Hepatocyte (in vitro differentiated cells): ENCODE data around the gene SMARCD3. TPM values are rescaled to one million over a fixed set of nuclear protein-coding genes. Genes with fewer than 3 reads are reported as not detected.

Experiments
- DNase-seq: peaks from one replicate; pipeline ENCODE4 v3.0.0-alpha.2; 2016; ENCODE audit warnings: low spot score
- H2AFZ ChIP-seq: fragments of 200-600 bp; sonication (generic); 2 replicates; pipeline ENCODE4 v1.6.0; 2016; ENCODE audit warnings: antibody characterized with exemption, mild to moderate bottlenecking
- H3K27ac ChIP-seq: fragments of 200-600 bp; sonication (generic); 2 replicates; pipeline ENCODE4 v1.5.1; 2016; ENCODE audit warnings: mild to moderate bottlenecking
- H3K27me3 ChIP-seq: fragments of 200-600 bp; sonication (generic); 2 replicates; pipeline ENCODE4 v1.6.1; 2016
- H3K36me3 ChIP-seq: fragments of 200-600 bp; sonication (generic); replicated peaks from 2 replicates; pipeline ENCODE4 v1.5.1; 2016; ENCODE audit warnings: low read depth; ENCODE audit not compliant: insufficient read depth
- H3K4me1 ChIP-seq: fragments of 200-600 bp; sonication (generic); 2 replicates; pipeline ENCODE4 v1.5.1; 2016; ENCODE audit warnings: mild to moderate bottlenecking, moderate library complexity; ENCODE audit not compliant: insufficient read depth
- H3K4me2 ChIP-seq: fragments of 200-600 bp; sonication (generic); 2 replicates; pipeline ENCODE4 v1.6.0; 2016
- H3K4me3 ChIP-seq: fragments of 200-600 bp; sonication (generic); 2 replicates; pipeline ENCODE4 v1.5.1; 2016; ENCODE audit warnings: mild to moderate bottlenecking
- H3K79me2 ChIP-seq: fragments of 200-600 bp; sonication (generic); 2 replicates; pipeline ENCODE4 v1.6.0; 2017; ENCODE audit warnings: mild to moderate bottlenecking
- H3K9me2 ChIP-seq: fragments of 200-600 bp; sonication (generic); replicated peaks from 2 replicates; pipeline ENCODE4 v1.6.0; 2017; ENCODE audit warnings: mild to moderate bottlenecking; ENCODE audit not compliant: insufficient read depth
- H3K9me3 ChIP-seq: fragments of 200-600 bp; sonication (generic); 2 replicates; pipeline ENCODE4 v1.5.1; 2016; ENCODE audit warnings: low read depth, mild to moderate bottlenecking
- H4K20me1 ChIP-seq: fragments of 200-600 bp; sonication (generic); 2 replicates; pipeline ENCODE4 v1.6.0; 2016; ENCODE audit warnings: mild to moderate bottlenecking; ENCODE audit not compliant: insufficient read depth, poor library complexity, severe bottlenecking
- EZH2 ChIP-seq: fragments of 200-600 bp; sonication (generic); IDR thresholded peaks from 2 replicates; pipeline ENCODE4 v1.6.1; 2016; ENCODE audit warnings: antibody characterized with exemption, mild to moderate bottlenecking, borderline replicate concordance
- EZH2phosphoT487 ChIP-seq: fragments of 200-600 bp; sonication (generic); IDR thresholded peaks from one replicate; pipeline ENCODE4 v1.6.1; 2018; ENCODE audit warnings: antibody characterized with exemption, mild to moderate bottlenecking, low read depth, moderate library complexity; ENCODE audit not compliant: unreplicated experiment, severe bottlenecking
- WGBS: methylation state at CpG from one replicate; pipeline ENCODE4 v1.1.6; 2016; ENCODE audit warnings: low lambda C conversion rate; ENCODE audit errors: missing lambda C conversion rate; 5-methylcytosine and 5-hydroxymethylcytosine counted together
- polyA plus RNA-seq: library from polyadenylated mRNA; unstranded; fragments of >200 nt; fragmentation: Nextera tagmentation; extraction: Ambion mirVana; gene quantifications from 2 replicates; pipeline ENCODE4 v1.2.1, GENCODE V29; 2016
- total RNA-seq: library from RNA; depleted of rRNA; stranded (reverse); fragments of >200 nt; gene quantifications from 2 replicates; pipeline ENCODE4 v1.2.3, GENCODE V29; 2014
- TF ChIP-seq, protein P1 (sequence below): fragments of 200-600 bp; sonication (generic); IDR thresholded peaks from 2 replicates; pipeline ENCODE4 v1.5.1; 2016; ENCODE audit warnings: antibody characterized with exemption, mild to moderate bottlenecking; ENCODE audit not compliant: poor library complexity

The SMARCD3 gene
- total and polyA plus RNA-seq, 2 experiments from 2014 or later: 42.4 to 73.1 TPM

- Histone ChIP-seq H3K27ac (no peak overlapping the region), H3K36me3 (no peaks in the 10 kb centered on the region), H4K20me1 (no peaks in the 10 kb centered on the region), H3K4me2 (no peak overlapping the region), H3K4me3 (no peak overlapping the region), H3K9me2 (no peaks in the 10 kb centered on the region), H2AFZ (no peak overlapping the region), H3K4me1 (no peaks in the 10 kb centered on the region), H3K27me3 (no peaks in the 10 kb centered on the region), H3K79me2 (no peaks in the 10 kb centered on the region), H3K9me3 (no peaks in the 10 kb centered on the region)
- WGBS: 98% methylated on average over 5 of the region's 5 CpGs
- DNase-seq: no peak
- TF ChIP-seq EZH2phosphoT487 (no peak), EZH2 (no peak)
- TF ChIP-seq, protein P1, sequence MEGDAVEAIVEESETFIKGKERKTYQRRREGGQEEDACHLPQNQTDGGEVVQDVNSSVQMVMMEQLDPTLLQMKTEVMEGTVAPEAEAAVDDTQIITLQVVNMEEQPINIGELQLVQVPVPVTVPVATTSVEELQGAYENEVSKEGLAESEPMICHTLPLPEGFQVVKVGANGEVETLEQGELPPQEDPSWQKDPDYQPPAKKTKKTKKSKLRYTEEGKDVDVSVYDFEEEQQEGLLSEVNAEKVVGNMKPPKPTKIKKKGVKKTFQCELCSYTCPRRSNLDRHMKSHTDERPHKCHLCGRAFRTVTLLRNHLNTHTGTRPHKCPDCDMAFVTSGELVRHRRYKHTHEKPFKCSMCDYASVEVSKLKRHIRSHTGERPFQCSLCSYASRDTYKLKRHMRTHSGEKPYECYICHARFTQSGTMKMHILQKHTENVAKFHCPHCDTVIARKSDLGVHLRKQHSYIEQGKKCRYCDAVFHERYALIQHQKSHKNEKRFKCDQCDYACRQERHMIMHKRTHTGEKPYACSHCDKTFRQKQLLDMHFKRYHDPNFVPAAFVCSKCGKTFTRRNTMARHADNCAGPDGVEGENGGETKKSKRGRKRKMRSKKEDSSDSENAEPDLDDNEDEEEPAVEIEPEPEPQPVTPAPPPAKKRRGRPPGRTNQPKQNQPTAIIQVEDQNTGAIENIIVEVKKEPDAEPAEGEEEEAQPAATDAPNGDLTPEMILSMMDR: no peak
Measured at GRCh38 chr7:151215396-151215795, 33.1 kb downstream of the SMARCD3 start.

GRCh38 chr7:151213826-151214225 lies 34.7 kb downstream of the SMARCD3 start:
- no peak overlapping the region for H3K4me2 ChIP-seq
- H3K27me3 ChIP-seq: no peaks in the 10 kb centered on the region
- TF ChIP-seq EZH2phosphoT487: no peak
- TF ChIP-seq EZH2: no peak
- TF ChIP-seq, protein P1: no peak
- H3K4me1 ChIP-seq: no peaks in the 10 kb centered on the region
- H3K9me2 ChIP-seq: no peaks in the 10 kb centered on the region
- H4K20me1 ChIP-seq: no peaks in the 10 kb centered on the region
- H3K27ac ChIP-seq: no peak overlapping the region
- WGBS: 85% methylated on average over 2 of the region's 3 CpGs
- H3K4me3 ChIP-seq: no peak overlapping the region
- no peak for DNase-seq
- no peaks in the 10 kb centered on the region for H3K9me3 ChIP-seq
- no peaks in the 10 kb centered on the region for H3K79me2 ChIP-seq
- H2AFZ ChIP-seq: no peak overlapping the region
- no peaks in the 10 kb centered on the region for H3K36me3 ChIP-seq

DNA sequence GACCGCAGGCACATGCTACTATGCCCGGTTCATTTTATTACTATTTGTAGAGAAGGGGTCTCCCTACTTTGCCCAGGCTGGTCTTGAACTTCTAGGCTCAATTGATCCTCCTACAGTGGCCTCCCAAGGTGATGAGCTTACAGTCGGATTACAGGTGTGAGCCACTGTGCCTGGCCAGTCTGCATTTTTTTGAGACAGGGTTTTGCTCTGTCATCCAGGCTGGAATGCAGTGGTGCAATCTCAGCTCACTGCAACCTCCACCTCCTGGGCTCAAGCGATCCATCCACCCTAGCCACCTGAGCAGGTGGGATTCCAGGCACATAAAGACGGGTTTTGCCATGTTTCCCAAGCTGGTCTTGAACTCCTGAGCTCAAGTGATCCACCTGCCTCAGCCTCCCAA lies 35.9 kb downstream of the SMARCD3 start:
- H2AFZ ChIP-seq: no peak overlapping the region
- no peaks in the 10 kb centered on the region for H3K9me3 ChIP-seq
- H3K27ac ChIP-seq: no peak overlapping the region
- no peak overlapping the region for H3K4me3 ChIP-seq
- H3K4me1 ChIP-seq: no peaks in the 10 kb centered on the region
- WGBS: 88% methylated on average over 5 of the region's 5 CpGs
- no peaks in the 10 kb centered on the region for H3K27me3 ChIP-seq
- no peak for DNase-seq
- H3K9me2 ChIP-seq: no peaks in the 10 kb centered on the region
- H4K20me1 ChIP-seq: no peaks in the 10 kb centered on the region
- no peaks in the 10 kb centered on the region for H3K79me2 ChIP-seq
- no peak overlapping the region for H3K4me2 ChIP-seq
- no peak for TF ChIP-seq EZH2phosphoT487
- TF ChIP-seq, protein P1: no peak
- no peak for TF ChIP-seq EZH2
- no peaks in the 10 kb centered on the region for H3K36me3 ChIP-seq
